Gastroesophageal sphincter (tissue), 3 donors: Measurements from ENCODE around the gene ZNF76.

ENCODE experiments used
- EP300 ChIP-seq: sonication (generic); formaldehyde crosslinking; IDR thresholded peaks from one replicate; pipeline ENCODE4 v1.6.1; 2017; ENCODE audit warnings: antibody characterized with exemption, mild to moderate bottlenecking
- POLR2A ChIP-seq, 2 donors: fragments of 450-650 bp; IDR thresholded peaks; one replicate each; pipeline ENCODE4 v1.6.1; 2017; ENCODE audit warnings: antibody characterized with exemption in 2 of 2, mild to moderate bottlenecking in 2 of 2, moderate library complexity in 1 of 2
- POLR2AphosphoS5 ChIP-seq: sonication (generic); formaldehyde crosslinking; IDR thresholded peaks from one replicate; pipeline ENCODE4 v1.6.1; 2017; ENCODE audit warnings: antibody characterized with exemption
- TF ChIP-seq, protein P1 (sequence below), 4 experiments: fragments of 200-600 bp in 2 of 4; fragments of 450-650 bp in 2 of 4; sonication (generic) in 1 of 4; IDR thresholded peaks; one replicate each; pipeline ENCODE4 v1.5.1; 2017 to 2019; ENCODE audit warnings: antibody characterized with exemption in 4 of 4, mild to moderate bottlenecking in 2 of 4, moderate library complexity in 2 of 4

DNA sequence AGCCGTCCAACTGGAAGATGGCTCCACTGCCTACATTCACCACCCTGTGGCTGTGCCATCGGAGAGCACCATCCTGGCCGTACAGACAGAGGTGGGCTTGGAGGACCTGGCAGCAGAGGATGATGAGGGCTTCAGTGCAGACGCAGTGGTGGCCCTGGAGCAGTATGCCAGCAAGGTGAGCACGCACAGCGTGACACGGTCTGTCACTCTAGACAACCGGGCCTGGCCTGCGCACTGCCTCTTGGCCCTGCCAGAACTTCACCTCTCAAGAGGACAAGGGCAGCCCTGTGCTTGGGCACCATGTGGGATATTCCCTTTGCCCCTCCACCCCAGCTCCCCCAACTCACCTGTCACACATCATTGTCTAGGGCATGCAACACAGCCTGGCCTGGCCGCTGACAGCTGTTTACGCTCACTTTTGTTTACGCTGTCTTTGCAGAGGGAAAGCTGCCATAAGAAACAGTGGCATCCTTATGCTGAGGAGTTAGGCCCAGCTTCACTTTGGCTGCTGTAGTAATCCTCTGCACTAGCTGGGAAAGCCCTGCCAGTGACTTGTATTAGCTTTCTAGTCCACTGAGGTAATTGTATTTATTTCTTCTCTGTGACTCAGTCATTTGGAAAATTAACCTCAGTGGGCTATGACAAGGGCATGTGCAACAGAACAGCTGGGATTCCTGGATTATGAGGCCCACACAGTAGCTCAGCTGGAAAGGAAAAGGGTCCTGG is 28.3 kb downstream of the ZNF76 start:
- TF ChIP-seq POLR2AphosphoS5 (no peak), EP300 (no peak), POLR2A (IDR thresholded peaks at IDR 0.05) (no peak)
- TF ChIP-seq, protein P1, sequence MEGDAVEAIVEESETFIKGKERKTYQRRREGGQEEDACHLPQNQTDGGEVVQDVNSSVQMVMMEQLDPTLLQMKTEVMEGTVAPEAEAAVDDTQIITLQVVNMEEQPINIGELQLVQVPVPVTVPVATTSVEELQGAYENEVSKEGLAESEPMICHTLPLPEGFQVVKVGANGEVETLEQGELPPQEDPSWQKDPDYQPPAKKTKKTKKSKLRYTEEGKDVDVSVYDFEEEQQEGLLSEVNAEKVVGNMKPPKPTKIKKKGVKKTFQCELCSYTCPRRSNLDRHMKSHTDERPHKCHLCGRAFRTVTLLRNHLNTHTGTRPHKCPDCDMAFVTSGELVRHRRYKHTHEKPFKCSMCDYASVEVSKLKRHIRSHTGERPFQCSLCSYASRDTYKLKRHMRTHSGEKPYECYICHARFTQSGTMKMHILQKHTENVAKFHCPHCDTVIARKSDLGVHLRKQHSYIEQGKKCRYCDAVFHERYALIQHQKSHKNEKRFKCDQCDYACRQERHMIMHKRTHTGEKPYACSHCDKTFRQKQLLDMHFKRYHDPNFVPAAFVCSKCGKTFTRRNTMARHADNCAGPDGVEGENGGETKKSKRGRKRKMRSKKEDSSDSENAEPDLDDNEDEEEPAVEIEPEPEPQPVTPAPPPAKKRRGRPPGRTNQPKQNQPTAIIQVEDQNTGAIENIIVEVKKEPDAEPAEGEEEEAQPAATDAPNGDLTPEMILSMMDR (IDR thresholded peaks at IDR 0.05) = no peak
